Keratinocyte (primary cell): ENCODE data around the gene HOXA11. TPM values are rescaled to one million over a fixed set of nuclear protein-coding genes. Genes with fewer than 3 reads are reported as not detected.
A peak's percentile ranks its signal among the peaks of the same experiment; 100 is the strongest.

ENCODE experiments used
- DNase-seq: peaks from one replicate; pipeline ENCODE4 v3.0.0-alpha.2; 2011; ENCODE audit warnings: low read depth, missing footprints, low spot score
- FAIRE-seq: peaks from 2 replicates; lab custom pipeline; 2011; peaks lifted over from hg19 to GRCh38; lab: Jason Lieb, UNC
- H2AFZ ChIP-seq: 2 replicates; pipeline ENCODE4 v1.6.0; 2012; ENCODE audit warnings: low read length, control low read depth, inconsistent platforms; ENCODE audit not compliant: control insufficient read depth
- H3K27ac ChIP-seq: 2 replicates; pipeline ENCODE4 v1.5.1; 2011; ENCODE audit warnings: low read length; ENCODE audit not compliant: control insufficient read depth, insufficient read depth
- H3K27me3 ChIP-seq: 3 replicates; pipeline ENCODE4 v1.6.0; 2011; ENCODE audit warnings: low read length; ENCODE audit not compliant: control insufficient read depth, insufficient read depth; ENCODE audit errors: extremely low read depth
- H3K36me3 ChIP-seq, 2 experiments: 2 replicates in 1 of 2; 3 replicates in 1 of 2; pipeline ENCODE4 v1.5.1; 2011; ENCODE audit warnings: low read length in 2 of 2, mild to moderate bottlenecking in 1 of 2; ENCODE audit not compliant: control insufficient read depth in 2 of 2, insufficient read depth in 2 of 2; ENCODE audit errors: extremely low read depth in 1 of 2
- H3K4me1 ChIP-seq: 3 replicates; pipeline ENCODE4 v1.5.1; 2011; ENCODE audit warnings: low read length; ENCODE audit not compliant: control insufficient read depth, insufficient read depth; ENCODE audit errors: extremely low read depth
- H3K4me2 ChIP-seq: 3 replicates; pipeline ENCODE4 v1.6.0; 2011; ENCODE audit warnings: low read depth, low read length; ENCODE audit not compliant: control insufficient read depth, insufficient read depth; ENCODE audit errors: extremely low read depth
- H3K4me3 ChIP-seq, 3 experiments: fragments of 200-600 bp in 1 of 3; sonication (generic) in 1 of 3; 2 replicates in 2 of 3; 3 replicates in 1 of 3; pipeline ENCODE4 v1.5.1; 2011 to 2016; ENCODE audit warnings: low read length in 3 of 3, mild to moderate bottlenecking in 3 of 3, control low read depth in 2 of 3, inconsistent platforms in 1 of 3, low read depth in 1 of 3, mixed read lengths in 1 of 3, mixed run types in 1 of 3, moderate library complexity in 1 of 3; ENCODE audit not compliant: control insufficient read depth in 2 of 3, insufficient read depth in 2 of 3; ENCODE audit errors: extremely low read depth in 1 of 3
- H3K79me2 ChIP-seq: 2 replicates; pipeline ENCODE4 v1.6.0; 2012; ENCODE audit warnings: low read length; ENCODE audit not compliant: control insufficient read depth, insufficient read depth
- H3K9ac ChIP-seq: 3 replicates; pipeline ENCODE4 v1.6.0; 2011; ENCODE audit warnings: low read length; ENCODE audit not compliant: control insufficient read depth, insufficient read depth; ENCODE audit errors: extremely low read depth
- H3K9me1 ChIP-seq: 3 replicates; pipeline ENCODE4 v1.6.0; 2011; ENCODE audit warnings: low read length; ENCODE audit not compliant: control insufficient read depth, insufficient read depth; ENCODE audit errors: extremely low read depth
- H3K9me3 ChIP-seq: 2 replicates; pipeline ENCODE4 v1.5.1; 2012; ENCODE audit warnings: low read depth, low read length; ENCODE audit not compliant: control insufficient read depth
- H4K20me1 ChIP-seq: 3 replicates; pipeline ENCODE4 v1.6.0; 2011; ENCODE audit warnings: low read length; ENCODE audit not compliant: control insufficient read depth, insufficient read depth; ENCODE audit errors: extremely low read depth
- EZH2 ChIP-seq: IDR thresholded peaks from one replicate; pipeline ENCODE4 v1.6.1; 2012; ENCODE audit warnings: inconsistent platforms, mild to moderate bottlenecking, low read length, moderate library complexity
- dilution Hi-C: fragments of 300-500 bp; cut with MboI; formaldehyde crosslinking; loops from one replicate; pipeline ENCODE4 v1.7.0; 2020; ENCODE audit warnings: low sequenced_read_pairs; ENCODE audit not compliant: extremely low pct_ligation_motif_present
- polyA plus RNA-seq, 5 experiments: library from polyadenylated mRNA; depleted of rRNA in 3 of 5; stranded (reverse) in 3 of 5; stranded (forward) in 1 of 5; unstranded in 1 of 5; fragments of >200 nt; gene quantifications; 1 replicate in 1 of 5; 2 replicates in 3 of 5; 3 replicates in 1 of 5; pipeline versions ENCODE4 v1.2.1 to v1.2.3, GENCODE V29; 2011 to 2012; ENCODE audit warnings: missing spikeins in 2 of 5, low read depth in 1 of 5, low replicate concordance in 1 of 5
- TF ChIP-seq, protein P1 (sequence below), 3 experiments: IDR thresholded peaks in 1 of 3; conservative IDR thresholded peaks in 1 of 3; optimal IDR thresholded peaks in 1 of 3; 2 replicates in 2 of 3; 3 replicates in 1 of 3; pipeline versions ENCODE3 to v1.5.1; 2011; ENCODE audit warnings: low read length in 3 of 3, mild to moderate bottlenecking in 3 of 3, moderate library complexity in 2 of 3, control low read depth in 1 of 3, inconsistent platforms in 1 of 3; ENCODE audit not compliant: insufficient read depth in 2 of 3; ENCODE audit errors: extremely low read depth in 1 of 3

Gene HOXA11
- polyA plus RNA-seq, 1 donor (not counting 4 experiments of a cell fraction or from before 2014, with no cell fraction given) = 0.07 TPM

DNA sequence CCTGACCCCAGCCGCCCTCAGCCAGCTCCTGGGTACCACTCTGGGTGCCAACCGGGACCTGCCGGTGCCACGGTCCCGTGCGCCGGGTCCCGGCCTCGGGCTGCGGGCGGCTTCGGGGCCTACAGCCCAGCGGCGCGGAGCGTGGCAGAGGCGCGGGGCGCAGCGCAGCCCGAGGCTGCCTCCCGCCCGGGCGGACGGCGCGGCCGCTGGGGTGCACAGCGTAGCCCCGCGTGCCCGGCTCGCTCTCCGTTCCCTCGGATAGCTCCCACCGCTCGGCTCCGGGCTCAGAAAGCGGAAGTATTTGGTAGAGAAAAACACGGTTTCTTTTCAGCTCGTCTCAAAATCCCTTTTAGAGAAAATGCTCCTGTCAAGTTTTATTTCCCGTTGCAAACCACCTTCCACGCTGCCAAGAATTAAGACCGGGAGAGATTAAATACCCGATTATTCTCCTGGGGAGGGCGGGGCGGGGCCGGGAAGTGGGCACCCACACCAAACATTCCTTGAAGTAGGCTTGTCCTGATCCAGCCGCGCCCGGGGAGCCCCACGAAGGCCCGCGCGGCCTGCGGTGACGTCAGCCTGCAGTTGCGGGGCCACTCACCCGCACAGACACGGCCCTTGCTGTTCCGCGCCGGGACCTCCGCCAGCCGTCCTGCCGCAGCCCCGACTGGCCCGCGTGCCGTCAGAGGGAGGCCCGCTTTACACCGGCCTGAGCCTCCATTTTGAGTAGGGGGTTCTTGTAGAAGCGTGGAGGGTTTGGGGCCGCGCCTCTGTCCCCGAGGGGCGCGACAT, 7.7 kb upstream of the HOXA11 start:
- H3K36me3 ChIP-seq = no peaks in the 10 kb centered on the region
- no peaks in the 10 kb centered on the region for H3K9me1 ChIP-seq
- H3K4me3 ChIP-seq = peak overlapping the region; percentile 8 to 59 (median 48)
- FAIRE-seq = no peak
- peak overlapping the region; percentile 9 for H2AFZ ChIP-seq
- peak overlapping the region; percentile 79 for H3K4me2 ChIP-seq
- no peak overlapping the region for H3K9ac ChIP-seq
- no peaks in the 10 kb centered on the region for H3K9me3 ChIP-seq
- no peaks in the 10 kb centered on the region for H4K20me1 ChIP-seq
- DNase-seq = no peak
- peaks cover 6% of the 10 kb centered on the region for H3K4me1 ChIP-seq
- no peak overlapping the region for H3K27ac ChIP-seq
- TF ChIP-seq, protein P1, sequence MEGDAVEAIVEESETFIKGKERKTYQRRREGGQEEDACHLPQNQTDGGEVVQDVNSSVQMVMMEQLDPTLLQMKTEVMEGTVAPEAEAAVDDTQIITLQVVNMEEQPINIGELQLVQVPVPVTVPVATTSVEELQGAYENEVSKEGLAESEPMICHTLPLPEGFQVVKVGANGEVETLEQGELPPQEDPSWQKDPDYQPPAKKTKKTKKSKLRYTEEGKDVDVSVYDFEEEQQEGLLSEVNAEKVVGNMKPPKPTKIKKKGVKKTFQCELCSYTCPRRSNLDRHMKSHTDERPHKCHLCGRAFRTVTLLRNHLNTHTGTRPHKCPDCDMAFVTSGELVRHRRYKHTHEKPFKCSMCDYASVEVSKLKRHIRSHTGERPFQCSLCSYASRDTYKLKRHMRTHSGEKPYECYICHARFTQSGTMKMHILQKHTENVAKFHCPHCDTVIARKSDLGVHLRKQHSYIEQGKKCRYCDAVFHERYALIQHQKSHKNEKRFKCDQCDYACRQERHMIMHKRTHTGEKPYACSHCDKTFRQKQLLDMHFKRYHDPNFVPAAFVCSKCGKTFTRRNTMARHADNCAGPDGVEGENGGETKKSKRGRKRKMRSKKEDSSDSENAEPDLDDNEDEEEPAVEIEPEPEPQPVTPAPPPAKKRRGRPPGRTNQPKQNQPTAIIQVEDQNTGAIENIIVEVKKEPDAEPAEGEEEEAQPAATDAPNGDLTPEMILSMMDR (optimal IDR thresholded peaks at IDR 0.05 in 1 of 3, IDR thresholded peaks at IDR 0.05 in 1 of 3, conservative IDR thresholded peaks at IDR 0.05 in 1 of 3; ENCODE audit: extremely low read depth in 1 of 3, insufficient read depth in 2 of 3, low read length in 3 of 3) = no peak
- no peak for TF ChIP-seq EZH2
- no peaks in the 10 kb centered on the region for H3K79me2 ChIP-seq
- peaks cover 91% of the 10 kb centered on the region for H3K27me3 ChIP-seq
- dilution Hi-C loops = no loop called here

DNA sequence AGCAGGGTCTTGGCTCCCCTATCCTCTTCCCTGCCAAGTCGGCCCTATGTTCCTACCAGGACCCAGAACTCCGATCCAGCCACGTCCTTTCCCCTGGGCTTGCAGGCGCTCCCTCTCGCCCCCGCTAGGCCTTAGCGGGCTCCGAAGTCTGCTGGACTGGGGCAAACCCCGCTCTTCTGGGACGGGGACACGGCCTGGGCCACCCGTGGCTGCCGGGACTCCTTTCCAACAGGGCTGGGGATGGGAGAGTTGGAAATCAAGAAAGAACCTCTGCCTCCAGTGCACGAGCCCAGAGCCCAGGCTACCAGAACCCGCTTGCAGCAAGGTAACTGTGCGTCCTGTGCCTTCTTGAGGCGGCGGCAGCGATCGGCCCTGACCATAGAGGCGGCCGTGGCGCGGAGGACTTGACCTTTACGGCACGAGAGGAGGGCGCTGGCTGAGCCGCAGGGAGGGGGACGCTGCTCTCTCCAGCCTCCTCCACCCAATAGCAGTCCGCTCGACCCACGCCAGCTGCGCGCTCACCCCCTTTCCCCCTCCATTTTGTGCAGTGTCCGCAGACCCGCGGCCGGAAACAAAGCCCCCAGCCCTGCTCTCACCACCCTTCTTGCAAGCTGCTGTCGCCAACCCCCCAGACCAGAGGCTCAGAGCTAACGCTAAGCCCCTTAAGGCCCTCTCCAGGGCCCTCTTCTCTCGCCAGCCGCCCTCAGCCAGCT, 7.0 kb upstream of the HOXA11 start:
- no peak overlapping the region for H3K9ac ChIP-seq
- peaks cover 94% of the 10 kb centered on the region for H3K27me3 ChIP-seq
- dilution Hi-C loops = no loop called here
- H3K4me1 ChIP-seq = peaks cover 6% of the 10 kb centered on the region
- no peaks in the 10 kb centered on the region for H4K20me1 ChIP-seq
- DNase-seq (no peak), FAIRE-seq (no peak)
- no peak overlapping the region for H3K27ac ChIP-seq
- no peaks in the 10 kb centered on the region for H3K9me3 ChIP-seq
- H3K4me3 ChIP-seq = no peak overlapping the region
- no peak overlapping the region for H2AFZ ChIP-seq
- H3K79me2 ChIP-seq = no peaks in the 10 kb centered on the region
- TF ChIP-seq EZH2 = no peak
- TF ChIP-seq, protein P1 (optimal IDR thresholded peaks at IDR 0.05 in 1 of 3, IDR thresholded peaks at IDR 0.05 in 1 of 3, conservative IDR thresholded peaks at IDR 0.05 in 1 of 3; ENCODE audit: extremely low read depth in 1 of 3, insufficient read depth in 2 of 3, low read length in 3 of 3) = no peak
- H3K36me3 ChIP-seq = no peaks in the 10 kb centered on the region
- H3K4me2 ChIP-seq = peak overlapping the region; percentile 79
- no peaks in the 10 kb centered on the region for H3K9me1 ChIP-seq
